HG03432 (cell line): Measurements from ENCODE around the gene MRPL44.

ENCODE experiments used
- ATAC-seq: cut with Tn5 transposase; IDR thresholded peaks from one replicate; pipeline ENCODE4 v1.9.1; 2021; ENCODE audit warnings: mild to moderate bottlenecking, moderate library complexity; ENCODE audit not compliant: unreplicated experiment

The MRPL44 gene

GRCh38 chr2:223935459-223936125 is 21.7 kb upstream of the MRPL44 start:
- no peak for ATAC-seq

- ATAC-seq: peak; percentile 34
These were observed 20.4 kb upstream of the MRPL44 start for GRCh38 chr2:223936862-223937326.

- ATAC-seq: no peak
These were observed 19.7 kb upstream of the MRPL44 start for GRCh38 chr2:223937535-223937934.

- ATAC-seq: peak; percentile 39
These were observed 17.8 kb upstream of the MRPL44 start for GRCh38 chr2:223939438-223939837.

GRCh38 chr2:223941579-223942277 is 15.5 kb upstream of the MRPL44 start:
- ATAC-seq: peak; percentile 47

- no peak for ATAC-seq
These were observed 14.1 kb upstream of the MRPL44 start for GRCh38 chr2:223943135-223943534.

- no peak for ATAC-seq
These were observed 13.7 kb upstream of the MRPL44 start for GRCh38 chr2:223943561-223944008.

- peak; percentile 21 for ATAC-seq
These were observed 13.0 kb upstream of the MRPL44 start for GRCh38 chr2:223944166-223944702.

GRCh38 chr2:223944703-223945531 is 12.3 kb upstream of the MRPL44 start, which contains the start of gene WDFY1:
TSS of gene WDFY1 (minus strand) at chr2:223945335. CDS start at chr2:223945284, 51 bp downstream.
- ATAC-seq: peak; percentile 88

- ATAC-seq: no peak
These were observed 11.5 kb upstream of the MRPL44 start for GRCh38 chr2:223945755-223946154.

GRCh38 chr2:223947711-223948205 is 9.5 kb upstream of the MRPL44 start:
- ATAC-seq: no peak

GRCh38 chr2:223949241-223949840 is 7.9 kb upstream of the MRPL44 start:
- ATAC-seq: no peak

GRCh38 chr2:223950448-223951347 is 6.6 kb upstream of the MRPL44 start:
- ATAC-seq: no peak

- ATAC-seq: peak; percentile 52
These were observed 4.8 kb upstream of the MRPL44 start for GRCh38 chr2:223952280-223952968.

GRCh38 chr2:223954401-223954800 is 2.9 kb upstream of the MRPL44 start:
- ATAC-seq: no peak

- peak; percentile 44 for ATAC-seq
These were observed 963 bp upstream of the MRPL44 start for GRCh38 chr2:223956300-223956699.

GRCh38 chr2:223959688-223960087 is 2.4 kb downstream of the MRPL44 start:
- ATAC-seq: no peak

- ATAC-seq: no peak
These were observed 10.7 kb downstream of the MRPL44 start for GRCh38 chr2:223967981-223968380.

- ATAC-seq: no peak
These were observed 12.1 kb downstream of the MRPL44 start for GRCh38 chr2:223969315-223969714.
